Measurements from ENCODE around the gene PGM2L1.

GRCh38 chr11:74330075-74330858 lies 68.0 kb downstream of the PGM2L1 start:
- no peak for TF ChIP-seq HDGF (IDR thresholded peaks at IDR 0.05; ENCODE audit: borderline replicate concordance)
- no peak for TF ChIP-seq ELF4 (IDR thresholded peaks at IDR 0.05)
- no peak for TF ChIP-seq ARNT (IDR thresholded peaks at IDR 0.05)
- no peak for TF ChIP-seq L3MBTL2 (conservative IDR thresholded peaks at IDR 0.05)
- no peak for TF ChIP-seq SUZ12 (IDR thresholded peaks at IDR 0.05)
- TF ChIP-seq FOXM1 (IDR thresholded peaks at IDR 0.05; ENCODE audit: borderline replicate concordance), result no peak
